GM23248 (cell line): Measurements from ENCODE around the gene STIP1. TPM values are rescaled to one million over a fixed set of nuclear protein-coding genes. Genes with fewer than 3 reads are reported as not detected.

ENCODE experiments used
- DNase-seq: peaks from one replicate; pipeline ENCODE4 v3.0.0-alpha.2; 2015
- H2AFZ ChIP-seq: fragments of 200-600 bp; sonication (generic); 2 replicates; pipeline ENCODE4 v1.6.1; 2016; ENCODE audit warnings: antibody characterized with exemption
- H3F3A ChIP-seq: fragments of 200-600 bp; sonication (generic); 2 replicates; pipeline ENCODE4 v1.6.1; 2016; ENCODE audit warnings: mild to moderate bottlenecking, antibody characterized with exemption, mixed run types; ENCODE audit not compliant: insufficient read depth
- H3K27ac ChIP-seq: fragments of 200-600 bp; sonication (generic); 2 replicates; pipeline ENCODE4 v1.5.1; 2016; ENCODE audit warnings: mild to moderate bottlenecking
- H3K27me3 ChIP-seq: fragments of 200-600 bp; sonication (generic); replicated peaks from 2 replicates; pipeline ENCODE4 v1.6.1; 2016; ENCODE audit warnings: mild to moderate bottlenecking; ENCODE audit not compliant: insufficient read depth
- H3K36me3 ChIP-seq: fragments of 200-600 bp; sonication (generic); 2 replicates; pipeline ENCODE4 v1.6.1; 2016; ENCODE audit warnings: low read depth, mild to moderate bottlenecking
- H3K4me1 ChIP-seq: fragments of 200-600 bp; sonication (generic); 2 replicates; pipeline ENCODE4 v1.6.1; 2016; ENCODE audit warnings: mild to moderate bottlenecking; ENCODE audit not compliant: insufficient read depth
- H3K4me2 ChIP-seq: fragments of 200-600 bp; sonication (generic); one replicate; pipeline ENCODE4 v1.6.1; 2016; ENCODE audit warnings: mild to moderate bottlenecking; ENCODE audit not compliant: unreplicated experiment
- H3K4me3 ChIP-seq: fragments of 200-600 bp; sonication (generic); 2 replicates; pipeline ENCODE4 v1.5.1; 2016; ENCODE audit warnings: mild to moderate bottlenecking
- H3K79me2 ChIP-seq: fragments of 200-600 bp; sonication (generic); 2 replicates; pipeline ENCODE4 v1.6.1; 2016; ENCODE audit warnings: mild to moderate bottlenecking; ENCODE audit not compliant: insufficient read depth
- H3K9ac ChIP-seq: fragments of 200-600 bp; sonication (generic); 2 replicates; pipeline ENCODE4 v1.6.1; 2016; ENCODE audit warnings: mild to moderate bottlenecking
- H3K9me2 ChIP-seq: fragments of 200-600 bp; sonication (generic); 2 replicates; pipeline ENCODE4 v1.6.1; 2016; ENCODE audit warnings: mixed run types, mild to moderate bottlenecking, moderate library complexity; ENCODE audit not compliant: insufficient read depth
- H3K9me3 ChIP-seq: fragments of 200-600 bp; sonication (generic); one replicate; pipeline ENCODE4 v1.6.1; 2017; ENCODE audit warnings: low read depth
- H4K20me1 ChIP-seq: fragments of 200-600 bp; sonication (generic); 2 replicates; pipeline ENCODE4 v1.6.0; 2016; ENCODE audit not compliant: insufficient read depth
- EZH2 ChIP-seq: fragments of 200-600 bp; sonication (generic); IDR thresholded peaks from 2 replicates; pipeline ENCODE4 v1.6.1; 2018; ENCODE audit warnings: antibody characterized with exemption, mild to moderate bottlenecking; ENCODE audit not compliant: insufficient read depth, poor library complexity, severe bottlenecking
- EZH2phosphoT487 ChIP-seq: fragments of 200-600 bp; sonication (generic); IDR thresholded peaks from 2 replicates; pipeline ENCODE4 v1.6.1; 2018; ENCODE audit warnings: antibody characterized with exemption, moderate library complexity, mild to moderate bottlenecking, low read depth; ENCODE audit not compliant: insufficient read depth
- WGBS, 2 experiments: methylation state at CpG; one replicate each; pipeline ENCODE4 v1.1.6; 2015 to 2017; ENCODE audit warnings: low lambda C conversion rate in 2 of 2, low coverage in 1 of 2; ENCODE audit errors: missing lambda C conversion rate in 2 of 2; 5-methylcytosine and 5-hydroxymethylcytosine counted together
- in situ Hi-C: fragments of 300-500 bp; cut with MboI; formaldehyde crosslinking; loops from 2 replicates; pipeline ENCODE4 v1.15.0; 2020
- polyA plus RNA-seq: library from polyadenylated mRNA; unstranded; fragments of >200 nt; fragmentation: Nextera tagmentation; extraction: Ambion mirVana; gene quantifications from 2 replicates; pipeline ENCODE4 v1.2.1, GENCODE V29; 2016
- total RNA-seq: library from RNA; depleted of rRNA; stranded (reverse); fragments of >200 nt; shearing (Covaris generic); gene quantifications from 2 replicates; pipeline ENCODE4 v1.2.3, GENCODE V29; 2014

The STIP1 gene
- total and polyA plus RNA-seq, 2 experiments from 2014 or later: 115 to 128 TPM

GRCh38 chr11:64151337-64151736 lies 34.6 kb upstream of the STIP1 start:
- Histone ChIP-seq H2AFZ (no peak overlapping the region), H3K9me3 (no peaks in the 10 kb centered on the region), H3K9ac (no peak overlapping the region), H3F3A (no peaks in the 10 kb centered on the region), H3K4me2 (no peak overlapping the region), H4K20me1 (no peaks in the 10 kb centered on the region), H3K79me2 (no peaks in the 10 kb centered on the region), H3K4me3 (no peak overlapping the region), H3K9me2 (no peaks in the 10 kb centered on the region), H3K36me3 (no peaks in the 10 kb centered on the region), H3K27ac (no peak overlapping the region), H3K27me3 (no peaks in the 10 kb centered on the region), H3K4me1 (no peaks in the 10 kb centered on the region)
- in situ Hi-C loops: no loop called here
- DNase-seq: no peak
- TF ChIP-seq EZH2 (no peak), EZH2phosphoT487 (no peak)
- 80 to 84% methylated on average over 8 of the region's 8 CpGs for WGBS, 2 experiments

- in situ Hi-C loops: no loop called here
- WGBS, 2 experiments: 12% methylated on average over 20 to 23 of the region's 23 CpGs
- no peaks in the 10 kb centered on the region for H3F3A ChIP-seq
- no peaks in the 10 kb centered on the region for H3K9me3 ChIP-seq
- H3K4me3 ChIP-seq: peak overlapping the region; percentile 57
- peak; percentile 75 for DNase-seq
- no peak overlapping the region for H3K27ac ChIP-seq
- TF ChIP-seq EZH2 (no peak), EZH2phosphoT487 (no peak)
- H3K4me2 ChIP-seq: peak overlapping the region; percentile 20
- peak overlapping the region; percentile 79 for H2AFZ ChIP-seq
- no peaks in the 10 kb centered on the region for H3K4me1 ChIP-seq
- no peaks in the 10 kb centered on the region for H3K36me3 ChIP-seq
- no peaks in the 10 kb centered on the region for H4K20me1 ChIP-seq
- H3K9ac ChIP-seq: no peak overlapping the region
- no peaks in the 10 kb centered on the region for H3K9me2 ChIP-seq
- H3K27me3 ChIP-seq: no peaks in the 10 kb centered on the region
- H3K79me2 ChIP-seq: no peaks in the 10 kb centered on the region
Observed at GRCh38 chr11:64152841-64153691, 32.9 kb upstream of the STIP1 start.

- H3K27me3 ChIP-seq: no peaks in the 10 kb centered on the region
- H3K4me2 ChIP-seq: no peak overlapping the region
- H4K20me1 ChIP-seq: no peaks in the 10 kb centered on the region
- H3K9me2 ChIP-seq: no peaks in the 10 kb centered on the region
- TF ChIP-seq EZH2: no peak
- no peak for TF ChIP-seq EZH2phosphoT487
- DNase-seq: no peak
- in situ Hi-C loops: no loop called here
- H3K36me3 ChIP-seq: no peaks in the 10 kb centered on the region
- 52 to 55% methylated on average over 5 to 8 of the region's 8 CpGs for WGBS, 2 experiments
- H3K79me2 ChIP-seq: no peaks in the 10 kb centered on the region
- H3K4me1 ChIP-seq: no peaks in the 10 kb centered on the region
- H3F3A ChIP-seq: no peaks in the 10 kb centered on the region
- no peak overlapping the region for H3K4me3 ChIP-seq
- H3K9me3 ChIP-seq: no peaks in the 10 kb centered on the region
- H3K27ac ChIP-seq: no peak overlapping the region
- no peak overlapping the region for H3K9ac ChIP-seq
- no peak overlapping the region for H2AFZ ChIP-seq
Observed at GRCh38 chr11:64153812-64154211, 32.2 kb upstream of the STIP1 start.

- no peak overlapping the region for H3K27ac ChIP-seq
- no peaks in the 10 kb centered on the region for H4K20me1 ChIP-seq
- in situ Hi-C loops: no loop called here
- no peak for DNase-seq
- H3K4me1 ChIP-seq: no peaks in the 10 kb centered on the region
- WGBS, 2 experiments: 87 to 89% methylated on average over 14 of the region's 14 CpGs
- no peaks in the 10 kb centered on the region for H3K9me2 ChIP-seq
- TF ChIP-seq EZH2 (no peak), EZH2phosphoT487 (no peak)
- H2AFZ ChIP-seq: no peak overlapping the region
- no peak overlapping the region for H3K4me3 ChIP-seq
- H3K4me2 ChIP-seq: no peak overlapping the region
- H3K79me2 ChIP-seq: no peaks in the 10 kb centered on the region
- H3K9ac ChIP-seq: no peak overlapping the region
- no peaks in the 10 kb centered on the region for H3K27me3 ChIP-seq
- H3F3A ChIP-seq: no peaks in the 10 kb centered on the region
- H3K36me3 ChIP-seq: no peaks in the 10 kb centered on the region
- H3K9me3 ChIP-seq: no peaks in the 10 kb centered on the region
Observed at GRCh38 chr11:64156235-64157011, 29.5 kb upstream of the STIP1 start.
